Effector CD8-positive, alpha-beta T cell (primary cell): ENCODE results near the gene SLC6A3.
"Not testable (repeated sequence)": the region's sequence is repeated elsewhere in the genome, so short reads cannot be mapped to it uniquely, and the experiment has no call there.

Experiments used
- DNase-seq: peaks from one replicate; lab custom pipeline; 2025; lab: John Stamatoyannopoulos, UW

SLC6A3 gene

DNA sequence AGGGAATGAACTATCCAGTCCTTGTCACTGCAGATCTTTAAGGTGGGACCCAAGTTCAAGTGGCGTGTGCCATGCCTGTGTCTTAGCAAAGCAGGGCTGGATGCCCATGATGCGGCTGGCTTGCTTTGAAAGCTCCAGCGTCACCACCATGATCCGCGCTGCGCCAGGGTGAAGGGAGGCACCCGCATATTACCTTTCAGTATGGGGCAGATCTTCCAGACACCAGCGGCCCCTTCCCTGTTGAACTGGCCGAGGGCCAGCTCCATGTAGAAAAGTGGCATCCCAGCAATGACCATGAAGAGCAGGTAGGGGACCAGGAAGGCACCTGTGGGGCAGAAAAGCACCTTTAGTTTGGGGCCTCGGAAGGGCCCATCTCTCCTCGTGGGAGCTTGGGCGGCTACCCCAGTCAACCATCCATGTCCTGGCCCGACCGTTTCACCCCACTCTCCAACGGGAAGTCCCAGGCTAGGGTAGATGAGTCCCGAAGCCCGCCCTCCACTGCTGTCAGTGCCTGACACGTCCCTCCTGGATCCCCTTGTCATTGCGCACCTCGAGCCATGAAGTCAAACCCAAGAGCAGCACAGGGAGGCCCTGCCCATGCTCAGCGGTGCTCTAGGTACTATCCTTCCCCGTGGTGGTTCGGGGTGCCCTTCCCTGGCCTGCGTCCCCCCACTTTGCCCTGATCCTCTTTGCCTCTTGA lies 3.9 kb downstream of the SLC6A3 start:
- no peak for DNase-seq

DNA sequence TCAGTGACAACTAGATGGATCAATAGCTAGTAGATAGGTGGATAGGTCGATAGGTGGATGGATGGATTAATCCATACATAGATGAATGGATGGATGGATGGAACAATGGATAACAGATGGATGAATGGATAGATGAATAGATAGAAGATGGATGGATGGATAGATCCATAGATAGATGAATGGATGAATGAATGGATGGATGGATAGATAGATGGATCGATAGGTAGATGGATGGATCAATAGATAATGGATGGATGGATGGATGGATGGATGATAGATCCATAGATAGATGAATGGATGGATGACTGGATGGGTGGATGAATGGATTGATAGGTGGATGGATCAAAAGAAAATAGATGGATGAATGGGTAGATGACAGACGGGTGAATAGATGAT lies 5.1 kb downstream of the SLC6A3 start:
- DNase-seq, result no peak

DNA sequence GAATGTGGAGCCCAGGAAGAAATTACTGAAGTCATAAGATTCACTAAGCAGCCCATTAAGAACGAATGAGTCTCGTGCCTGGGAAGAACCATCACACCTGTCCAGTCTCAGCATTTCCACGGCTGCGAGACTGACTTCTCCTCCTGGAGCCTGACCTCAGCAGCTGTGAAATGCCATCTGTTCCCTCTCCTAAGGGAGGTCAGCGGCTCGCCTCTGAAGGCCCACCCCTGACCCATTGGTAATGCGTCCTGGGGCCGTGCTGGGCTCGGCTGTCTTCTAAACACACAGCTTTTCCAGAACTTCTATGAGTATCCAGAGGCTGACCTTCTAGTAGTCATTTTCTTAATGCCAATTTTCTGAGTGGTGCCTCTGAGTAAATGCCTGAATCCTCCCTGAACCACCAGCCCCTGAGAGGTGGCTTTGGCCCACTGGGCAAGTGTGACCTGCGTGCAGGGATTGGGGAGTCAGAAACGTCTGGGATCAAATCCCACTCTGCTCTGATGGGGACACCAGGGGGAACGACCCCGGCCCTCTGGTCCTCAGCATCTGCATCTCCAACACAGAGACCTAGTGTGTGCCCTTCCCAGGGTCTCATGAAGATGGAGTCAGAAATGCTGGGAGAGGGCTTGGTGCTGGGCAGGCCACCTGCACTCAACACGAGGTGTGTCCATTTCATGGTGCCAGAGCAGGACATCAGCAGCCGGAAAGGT lies 5.7 kb downstream of the SLC6A3 start:
- no peak for DNase-seq

DNA sequence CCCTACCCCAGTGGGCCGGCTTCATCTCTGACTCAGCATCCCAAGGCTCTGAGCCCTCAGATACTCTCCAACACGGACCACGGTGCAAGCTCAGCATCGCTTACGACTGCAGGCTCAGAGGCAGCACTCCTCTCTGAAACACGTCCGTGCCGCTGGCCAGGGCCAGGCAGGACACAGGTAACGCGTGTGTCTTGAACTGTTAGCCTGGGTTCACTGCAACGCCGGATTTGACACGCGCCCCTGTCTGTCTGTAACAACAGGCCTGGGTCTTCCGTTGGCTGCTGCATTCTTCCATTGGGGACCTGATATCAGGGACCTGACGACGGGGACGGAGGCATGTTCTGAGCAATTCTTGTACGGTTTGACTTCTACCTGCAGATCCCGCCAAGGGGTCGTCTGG lies 6.4 kb downstream of the SLC6A3 start:
- DNase-seq, result no peak

DNA sequence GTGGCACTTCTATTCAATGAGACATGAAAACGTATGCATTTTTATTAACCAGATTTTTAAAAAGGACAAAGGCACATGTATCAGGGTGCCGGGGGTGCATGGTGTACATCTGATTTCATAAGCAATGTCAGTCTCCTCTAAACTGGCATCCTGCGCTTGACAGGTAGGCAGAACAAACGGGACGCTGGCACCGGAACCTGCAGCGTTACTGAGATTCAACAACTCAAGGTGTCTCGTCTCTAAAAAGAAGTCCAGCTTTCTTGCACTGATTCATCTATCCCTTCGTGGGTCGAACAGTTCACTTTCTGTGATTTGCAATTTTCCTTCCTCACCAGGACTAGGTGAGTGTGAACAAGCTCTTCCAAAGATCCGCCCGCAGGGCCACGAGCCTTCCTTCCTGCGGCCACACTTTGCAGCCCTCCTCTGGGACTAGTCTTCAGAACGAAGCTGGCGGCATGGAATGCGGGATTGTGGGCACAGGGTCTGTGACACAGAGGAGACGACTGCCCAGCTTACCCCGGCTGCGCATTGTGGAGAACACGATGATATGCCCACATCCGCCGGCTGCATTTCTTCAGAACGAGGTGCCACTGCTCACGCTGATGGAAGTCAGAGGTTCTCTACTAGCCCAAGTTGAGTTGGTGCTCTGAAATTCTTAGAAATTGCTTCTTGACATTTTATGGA lies 7.2 kb downstream of the SLC6A3 start:
- DNase-seq, result no peak

DNA sequence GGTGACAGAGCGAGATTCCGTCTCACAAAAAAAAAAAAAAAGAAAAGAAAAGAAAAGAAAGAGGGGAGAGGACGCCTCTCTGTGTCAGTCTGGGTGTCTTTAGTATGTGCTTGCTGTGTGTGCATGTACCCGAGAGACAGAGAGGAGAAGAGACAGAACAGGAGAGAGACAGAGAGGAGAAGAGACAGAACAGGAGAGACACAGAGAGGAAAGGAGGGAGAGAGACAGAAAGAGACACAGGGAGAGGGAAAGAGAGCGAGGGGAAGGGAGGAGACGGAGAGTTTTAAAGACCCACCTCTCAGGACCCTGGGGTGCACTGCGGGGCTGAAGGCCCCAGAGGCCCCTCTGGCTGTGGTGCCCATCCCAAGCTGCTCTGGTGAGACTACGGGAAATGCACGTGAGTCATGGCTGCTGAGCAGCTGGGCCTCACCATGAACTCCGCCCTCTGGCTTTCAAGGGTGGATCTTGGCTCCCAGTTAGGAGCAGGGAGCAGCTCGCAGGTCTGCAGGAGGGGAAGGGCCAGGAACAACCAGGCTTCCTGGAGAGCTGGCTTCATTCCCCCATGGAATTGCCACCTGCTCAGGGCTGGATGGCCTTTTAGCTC lies 7.9 kb downstream of the SLC6A3 start:
- no peak for DNase-seq

DNA sequence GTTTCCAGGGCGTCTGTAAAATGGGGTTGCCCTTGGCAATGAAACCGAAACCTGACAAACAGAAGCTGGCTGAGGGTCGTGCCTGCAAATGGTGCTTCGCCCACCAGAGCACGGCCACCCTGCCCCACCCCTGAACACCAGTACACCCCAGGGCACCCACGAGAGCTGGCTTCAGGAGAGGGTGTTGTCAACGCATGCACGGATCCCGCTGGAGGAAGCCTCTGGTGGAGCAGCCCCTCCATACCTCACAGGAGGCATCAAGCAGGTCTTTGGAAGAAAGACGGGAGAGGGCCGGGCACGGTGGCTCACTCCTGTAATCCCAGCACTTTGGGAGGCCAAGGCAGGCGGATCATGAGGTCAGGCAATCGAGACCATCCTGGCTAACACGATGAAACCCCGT lies 8.6 kb downstream of the SLC6A3 start:
- DNase-seq, result no peak

DNA sequence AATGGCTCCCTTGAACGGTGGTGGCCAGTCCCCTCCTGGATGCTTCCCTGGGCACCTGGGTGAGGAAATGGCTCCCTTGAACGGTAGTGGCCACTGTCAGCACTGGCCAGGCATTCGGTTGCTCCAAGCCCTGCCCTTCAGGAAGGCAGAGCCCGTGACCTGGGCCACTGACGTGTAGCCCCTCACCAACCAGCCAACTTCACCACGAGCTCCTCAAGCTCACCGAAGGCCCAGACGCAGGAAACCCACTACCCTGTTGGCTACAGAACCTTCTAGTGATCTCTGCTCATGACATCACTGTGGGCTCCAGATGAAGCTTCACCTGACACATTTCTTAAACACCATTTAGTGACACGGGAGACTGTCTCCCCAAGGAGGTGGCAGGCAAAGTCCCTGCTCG lies 9.2 kb downstream of the SLC6A3 start:
- no peak for DNase-seq

DNA sequence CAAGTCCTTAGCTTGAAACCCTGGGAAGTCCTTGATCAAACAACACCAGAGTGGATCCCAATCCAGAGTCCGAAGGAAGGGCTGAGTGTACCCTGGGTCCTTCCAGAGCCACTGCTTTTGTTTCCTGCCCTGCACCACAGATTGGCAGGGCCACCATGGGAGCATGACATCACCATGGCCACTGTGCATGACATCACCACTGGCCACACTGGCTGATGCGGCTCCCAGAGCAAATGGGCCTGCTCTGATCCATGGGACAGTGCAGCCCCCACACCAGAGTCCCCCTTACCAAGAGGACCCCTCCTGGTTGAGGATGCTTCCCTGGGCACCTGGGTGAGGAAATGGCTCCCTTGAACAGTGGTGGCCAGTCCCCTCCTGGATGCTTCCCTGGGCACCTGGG lies 9.9 kb downstream of the SLC6A3 start:
- no peak for DNase-seq

DNA sequence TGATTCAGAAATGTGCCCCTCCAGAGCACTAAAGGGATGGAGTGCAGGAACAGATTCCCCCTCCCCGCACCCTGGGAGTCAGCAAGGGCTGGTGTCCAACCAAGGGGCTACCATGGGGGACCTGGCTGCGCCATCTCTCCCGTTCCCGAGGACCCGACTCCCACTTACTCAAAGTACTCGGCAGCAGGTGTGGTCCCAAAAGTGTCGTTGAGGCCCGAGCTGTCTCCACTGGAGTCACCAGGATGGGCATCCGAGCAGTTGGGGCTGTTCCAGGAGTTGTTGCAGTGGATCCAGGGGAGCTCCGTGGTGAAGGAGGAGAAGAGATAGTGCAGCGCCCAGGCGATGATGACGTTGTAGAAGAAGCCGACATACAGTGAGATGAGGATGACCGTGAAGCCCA lies 12.9 kb downstream of the SLC6A3 start:
- DNase-seq, result no peak

DNA sequence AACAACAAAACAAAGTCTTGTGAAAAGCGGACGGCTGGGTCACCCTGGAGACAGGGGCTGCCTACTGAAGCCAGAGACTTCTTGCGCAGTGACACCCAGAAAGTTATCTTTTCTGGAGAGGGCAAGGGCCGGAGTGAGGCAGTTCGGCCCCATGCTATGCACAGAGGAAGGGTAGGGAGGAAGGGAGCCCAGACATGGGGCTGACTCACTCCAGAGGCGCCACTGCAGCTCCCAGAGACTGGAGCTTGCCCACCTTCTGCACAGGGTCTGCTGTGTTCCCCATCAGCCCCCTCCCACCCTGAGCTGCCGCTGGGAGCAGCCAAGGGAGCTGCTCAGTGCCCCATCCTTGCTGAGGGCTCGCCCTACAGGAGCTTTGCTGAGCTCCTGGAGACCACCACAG lies 13.3 kb downstream of the SLC6A3 start:
- no peak for DNase-seq

DNA sequence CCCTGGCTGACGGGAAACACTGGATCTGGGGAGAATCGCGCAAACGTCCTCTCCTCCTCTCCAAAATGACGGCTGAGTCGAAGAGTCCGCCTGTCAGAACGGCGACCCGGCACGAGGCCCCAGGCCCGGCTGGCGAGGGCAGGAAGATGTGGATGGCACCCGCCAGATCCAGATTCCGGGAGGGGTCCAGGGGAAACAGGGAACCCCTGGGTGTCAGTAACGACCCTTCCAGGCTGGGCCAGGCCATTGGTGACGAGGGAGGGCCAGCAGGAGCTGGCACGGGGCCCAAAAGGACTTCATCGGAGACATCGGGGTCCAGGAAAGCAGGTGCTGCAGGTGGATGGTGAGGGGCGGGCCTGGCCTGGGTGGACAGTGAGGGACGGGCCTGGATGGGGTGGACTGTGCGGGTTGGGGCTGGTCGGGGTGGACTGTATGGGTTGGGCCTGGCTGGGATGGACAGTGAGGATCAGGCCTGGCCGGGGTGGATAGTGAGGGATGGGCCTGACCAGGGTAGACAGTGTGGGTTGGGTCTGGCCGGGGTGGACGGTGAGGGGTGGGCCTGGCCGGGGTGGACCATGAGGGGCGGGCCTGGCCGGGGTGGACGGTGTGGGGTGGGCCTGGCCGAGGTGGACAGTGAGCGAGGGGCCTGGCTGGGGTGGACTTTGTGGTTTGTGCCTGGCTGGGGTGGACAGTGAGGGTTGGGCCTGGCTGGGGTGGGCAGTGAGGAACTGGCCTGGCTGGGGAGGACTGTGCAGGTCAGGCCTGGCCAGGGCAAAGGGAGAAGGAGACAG lies 14.0 kb downstream of the SLC6A3 start:
- DNase-seq, result no peak

DNA sequence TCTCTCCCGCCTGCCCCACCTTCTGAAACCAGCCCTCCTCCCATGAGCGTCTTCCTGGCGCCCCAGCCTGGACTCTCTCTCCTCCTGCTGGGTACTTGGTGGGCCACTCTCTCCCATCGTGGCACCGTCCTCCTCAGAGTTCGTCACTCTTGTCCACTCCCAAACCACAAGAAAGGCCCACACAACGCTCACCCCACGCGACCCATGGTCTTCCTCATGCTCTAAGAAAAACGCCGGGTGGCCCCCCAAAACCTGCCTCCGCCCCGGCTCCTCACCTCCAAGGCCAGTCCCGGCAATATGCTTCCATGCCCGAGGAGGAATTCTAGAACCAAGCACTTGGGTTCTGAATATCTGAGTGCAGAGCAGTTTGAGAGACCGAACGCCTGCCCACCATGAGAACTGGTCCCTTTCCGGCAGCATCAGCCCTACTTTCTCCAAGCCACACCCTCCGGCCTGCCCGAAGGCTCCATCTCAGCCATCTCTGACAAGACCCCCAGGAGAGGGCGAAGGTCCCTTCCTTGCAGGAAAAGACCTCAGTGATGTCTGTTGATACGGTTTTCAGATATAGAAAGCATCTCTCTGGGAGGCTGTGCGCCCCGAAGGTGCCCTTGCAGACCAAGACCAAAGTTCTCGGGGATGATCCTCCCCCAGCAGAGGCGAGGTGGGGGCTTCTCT lies 15.0 kb downstream of the SLC6A3 start:
- no peak for DNase-seq

DNA sequence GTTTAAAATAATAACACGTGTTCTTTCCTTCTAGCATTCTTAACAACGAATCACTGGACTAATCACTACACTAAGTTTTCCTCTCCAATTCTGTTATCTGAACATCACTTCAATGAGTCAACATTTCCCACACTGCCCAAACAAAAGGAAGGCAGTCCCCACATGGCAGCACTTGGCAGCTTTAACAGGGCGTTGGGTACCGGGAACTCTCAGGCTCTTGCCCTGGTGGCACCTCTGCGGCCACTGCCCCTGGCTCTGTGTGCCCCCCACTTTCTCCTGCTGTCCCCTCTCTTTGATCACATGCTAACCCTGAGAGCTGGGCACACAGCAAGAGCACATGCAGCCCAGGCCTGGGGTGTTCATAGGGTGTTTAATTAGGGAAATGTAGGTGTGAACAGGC lies 15.7 kb downstream of the SLC6A3 start:
- DNase-seq, result no peak

DNA sequence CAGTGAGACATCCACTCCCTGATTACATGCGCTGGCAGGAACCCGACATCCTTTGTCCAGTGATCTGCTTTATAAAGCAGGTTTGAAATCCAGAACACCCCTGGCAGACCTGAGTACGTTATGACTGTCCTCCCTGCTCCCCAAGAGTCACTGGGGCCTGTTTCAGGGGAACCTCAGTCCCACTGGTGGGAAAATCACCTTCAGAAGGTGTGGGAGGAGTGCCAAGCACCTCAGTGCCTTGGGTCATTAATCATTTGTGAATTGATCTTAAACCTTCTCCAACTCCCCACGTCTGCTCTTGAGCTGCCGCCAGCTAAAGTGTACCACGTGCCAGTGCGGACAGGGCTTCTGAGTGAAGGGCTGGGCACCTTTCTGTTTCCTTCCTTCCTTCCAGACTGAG lies 16.2 kb downstream of the SLC6A3 start:
- no peak for DNase-seq

DNA sequence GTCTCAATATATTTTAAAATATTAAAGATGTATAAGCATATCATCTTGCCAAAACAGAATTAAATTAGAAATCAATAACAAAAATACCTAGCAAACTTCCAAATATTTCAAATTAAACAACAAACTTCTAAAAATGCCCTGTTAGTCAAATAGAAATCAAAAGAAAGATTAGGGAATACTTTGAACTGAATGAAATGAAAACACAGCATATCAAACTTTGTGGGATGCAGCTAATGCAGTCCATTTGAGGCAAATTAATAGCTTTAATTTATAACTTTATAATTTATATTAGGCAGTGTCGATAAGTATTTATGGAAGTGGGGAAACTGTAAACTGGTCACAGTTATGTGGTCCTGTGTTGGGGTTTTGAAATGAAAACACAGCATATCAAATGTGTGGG lies 17.1 kb downstream of the SLC6A3 start:
- DNase-seq, result no peak

DNA sequence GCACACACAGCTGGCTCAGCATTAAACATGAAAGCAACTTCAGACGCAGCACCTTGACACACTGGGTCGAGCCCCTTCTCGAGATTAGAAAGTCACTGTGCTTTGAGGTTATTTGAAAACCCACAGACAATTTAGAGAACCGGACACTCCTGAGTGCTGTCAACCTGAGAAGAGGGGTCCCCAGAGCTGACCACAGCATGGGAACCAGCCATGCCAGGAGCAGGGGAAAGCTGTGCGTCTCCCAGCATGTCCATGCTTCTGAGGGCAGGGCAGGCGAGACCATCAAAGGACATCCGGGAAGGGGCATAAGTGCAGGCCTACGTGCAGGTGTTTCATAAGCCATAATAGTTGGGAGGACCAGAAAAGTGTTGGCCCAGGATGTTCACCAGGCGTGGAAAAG lies 20.5 kb downstream of the SLC6A3 start:
- DNase-seq, result no peak

DNA sequence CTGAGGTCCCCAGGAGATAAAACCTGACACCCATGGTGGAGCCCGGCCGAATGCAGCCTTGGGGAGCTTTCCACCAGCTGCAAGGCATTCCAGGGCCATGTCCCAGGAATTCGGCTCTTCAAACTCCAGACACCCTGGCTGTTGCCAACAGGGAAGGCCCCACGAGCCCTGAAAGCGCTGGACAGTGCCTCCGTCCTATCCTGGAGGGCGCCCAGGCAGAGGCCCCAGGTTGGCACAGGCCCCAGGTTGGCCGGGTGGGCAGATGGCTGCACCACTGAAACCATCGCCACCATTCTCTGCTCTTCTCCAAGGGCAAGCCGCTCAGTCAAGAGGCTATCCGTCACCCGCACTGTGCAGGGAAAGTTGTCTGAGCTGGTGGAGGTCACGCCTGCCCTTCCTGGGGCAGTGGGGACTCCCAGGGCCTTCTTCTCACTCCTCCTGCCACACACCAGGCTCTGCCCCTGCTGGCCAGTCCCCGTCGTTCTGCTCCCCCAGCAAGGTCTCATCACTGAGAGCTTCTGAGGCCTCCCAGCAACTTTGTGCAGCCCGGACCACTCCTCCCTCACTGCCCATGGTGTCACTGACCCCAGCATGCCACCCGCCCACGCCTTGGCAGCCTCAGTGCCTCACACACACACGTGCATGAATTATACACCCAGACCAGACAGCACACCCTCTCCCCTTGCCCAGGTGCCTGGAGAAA lies 21.2 kb downstream of the SLC6A3 start:
- DNase-seq, result no peak

DNA sequence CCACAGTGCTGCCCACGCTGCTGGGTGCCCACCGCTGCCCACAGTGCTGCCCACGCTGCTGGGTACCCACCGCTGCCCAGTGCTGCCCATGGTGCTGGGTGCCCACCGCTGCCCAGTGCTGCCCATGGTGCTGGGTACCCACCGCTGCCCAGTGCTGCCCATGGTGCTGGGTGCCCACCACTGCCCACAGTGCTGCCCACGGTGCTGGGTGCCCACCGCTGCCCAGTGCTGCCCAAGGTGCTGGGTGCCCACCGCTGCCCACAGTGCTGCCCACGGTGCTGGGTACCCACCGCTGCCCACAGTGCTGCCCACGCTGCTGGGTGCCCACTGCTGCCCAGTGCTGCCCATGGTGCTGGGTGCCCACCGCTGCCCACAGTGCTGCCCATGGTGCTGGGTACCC lies 22.7 kb downstream of the SLC6A3 start:
- DNase-seq, result not testable (repeated sequence)

DNA sequence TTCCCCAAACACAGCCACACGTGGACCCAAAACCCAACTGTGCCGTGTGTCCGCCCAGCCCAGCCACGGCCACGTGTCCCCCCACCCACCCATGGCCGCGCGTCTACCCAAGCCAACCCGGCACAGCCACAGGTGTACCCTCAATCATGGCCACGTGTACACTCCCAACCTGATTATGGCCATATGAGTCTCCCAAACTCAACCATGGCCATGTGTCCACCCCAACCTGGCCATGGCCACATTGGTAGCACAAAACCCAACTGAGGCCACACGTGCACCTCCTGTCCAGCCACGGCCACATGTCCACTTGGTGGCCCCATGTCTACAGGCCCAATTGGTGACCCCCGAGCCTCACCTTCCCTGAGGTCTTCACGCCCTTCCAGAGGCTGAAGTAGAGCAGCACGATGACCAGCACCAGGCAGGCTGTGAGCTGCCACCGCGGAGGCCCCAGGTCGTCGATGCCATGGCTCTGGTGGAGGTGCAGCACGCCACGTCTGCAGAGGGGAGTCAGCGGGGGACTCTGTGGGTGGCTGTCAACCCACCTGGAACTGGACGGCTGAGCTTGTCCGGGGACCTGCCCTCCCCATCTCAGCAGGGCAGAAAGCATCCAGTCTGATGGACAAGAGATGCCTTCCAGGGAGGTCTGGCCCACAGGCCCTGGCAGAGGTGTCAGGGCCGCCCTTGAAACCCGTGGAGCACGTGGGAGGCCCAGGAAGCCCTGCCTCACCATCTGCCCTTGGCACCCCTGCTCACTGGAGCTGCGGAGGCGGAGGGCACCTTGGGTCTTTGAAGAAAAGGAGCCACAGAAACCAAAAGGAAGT lies 23.5 kb downstream of the SLC6A3 start:
- DNase-seq, result no peak
